K562 (cell line): ENCODE results near the gene MATN1.

Source experiments
- CHD1 ChIP-seq: fragments of 200-600 bp; sonication (generic); IDR thresholded peaks from one replicate; pipeline ENCODE4 v1.6.1; 2012; ENCODE audit warnings: mild to moderate bottlenecking, moderate library complexity, low read length, inconsistent platforms
- CTCF ChIP-seq, 3 experiments: IDR thresholded peaks in 2 of 3; conservative IDR thresholded peaks in 1 of 3; 2 replicates each; pipeline ENCODE4 v1.5.1; 2011 to 2012; ENCODE audit warnings: low read length in 3 of 3, mild to moderate bottlenecking in 3 of 3, control low read depth in 2 of 3, improper control_type of control experiment in 1 of 3, inconsistent platforms in 1 of 3, low read depth in 1 of 3, mixed read lengths in 1 of 3, moderate library complexity in 1 of 3; ENCODE audit not compliant: insufficient read depth in 2 of 3
- ERF ChIP-seq: fragments of 450-650 bp; formaldehyde crosslinking; IDR thresholded peaks from 2 replicates; pipeline ENCODE4 v1.4.0; 2020; ENCODE audit warnings: mild to moderate bottlenecking, mixed read lengths
- KDM5B ChIP-seq: fragments of 200-600 bp; sonication (generic); IDR thresholded peaks from 2 replicates; pipeline ENCODE4 v1.6.1; 2012; ENCODE audit warnings: low read depth, mild to moderate bottlenecking, moderate library complexity, low read length, control low read depth, inconsistent platforms; ENCODE audit not compliant: insufficient replicate concordance
- POLR2A ChIP-seq: fragments of 450-650 bp; conservative IDR thresholded peaks from 2 replicates; pipeline ENCODE4 v1.6.1; 2016

- TF ChIP-seq CTCF (IDR thresholded peaks at IDR 0.05 in 2 of 3, conservative IDR thresholded peaks at IDR 0.05 in 1 of 3; ENCODE audit: insufficient read depth in 2 of 3, low read depth in 1 of 3, low read length in 3 of 3) (no peak), KDM5B (no peak), POLR2A (no peak), CHD1 (no peak), ERF (no peak)
These were observed 15.6 kb upstream of the MATN1 start for GRCh38 chr1:30738715-30739559.
